Endothelial cell of umbilical vein (primary cell): ENCODE data around the gene RBPJL. TPM values are rescaled to one million over a fixed set of nuclear protein-coding genes. Genes with fewer than 3 reads are reported as not detected.

Experiments used
- BruUV-seq: library from RNA; stranded (reverse); fragments of 400-500 nt; replicated peaks from 2 replicates; lab custom pipeline; 2021; lab: Mats Ljungman, UMichigan
- CTCF ChIA-PET: fragments of 300-600, 350-600 bp; sonication (Branson Sonifier 250); formaldehyde crosslinking; loops from one replicate; lab custom pipeline; 2021; ENCODE audit warnings: antibody characterized with exemption, inconsistent platforms; lab: Charles Lee
- POLR2A ChIA-PET: fragments of 300-600, 350-600 bp; sonication (Branson Sonifier 250); formaldehyde crosslinking; loops from one replicate; lab custom pipeline; 2021; ENCODE audit warnings: antibody characterized with exemption, inconsistent platforms; lab: Charles Lee
- DNase-seq: peaks from one replicate; pipeline ENCODE4 v3.0.0-alpha.2; 2011; ENCODE audit warnings: low read depth, low spot score
- FAIRE-seq: peaks from 2 replicates; lab custom pipeline; 2011; peaks lifted over from hg19 to GRCh38; lab: Jason Lieb, UNC
- H2AFZ ChIP-seq: 2 replicates; pipeline ENCODE4 v1.6.0; 2012; ENCODE audit warnings: low read depth, low read length, control low read depth, inconsistent platforms
- H3K27ac ChIP-seq: 2 replicates; pipeline ENCODE4 v1.5.1; 2011; ENCODE audit warnings: low read depth, mild to moderate bottlenecking, control low read depth, low read length, moderate library complexity; ENCODE audit not compliant: insufficient read depth
- H3K27me3 ChIP-seq, 2 experiments: 2 replicates each; pipeline versions ENCODE4 v1.6.0 to v1.6.1; 2011; ENCODE audit warnings: low read length in 2 of 2, mixed read lengths in 1 of 2; ENCODE audit not compliant: control insufficient read depth in 2 of 2, insufficient read depth in 2 of 2
- H3K36me3 ChIP-seq, 2 experiments: 2 replicates in 1 of 2; 3 replicates in 1 of 2; pipeline ENCODE4 v1.5.1; 2011; ENCODE audit warnings: low read length in 2 of 2, mild to moderate bottlenecking in 1 of 2, moderate library complexity in 1 of 2; ENCODE audit not compliant: control insufficient read depth in 2 of 2, insufficient read depth in 2 of 2; ENCODE audit errors: extremely low read depth in 1 of 2
- H3K4me1 ChIP-seq: 3 replicates; pipeline ENCODE4 v1.5.1; 2011; ENCODE audit warnings: mild to moderate bottlenecking, low read length; ENCODE audit not compliant: control insufficient read depth, insufficient read depth; ENCODE audit errors: extremely low read depth
- H3K4me2 ChIP-seq: 2 replicates; pipeline ENCODE4 v1.6.1; 2011; ENCODE audit warnings: low read length, control low read depth, mixed read lengths; ENCODE audit not compliant: insufficient read depth
- H3K4me3 ChIP-seq, 3 experiments: fragments of 200-600 bp in 1 of 3; sonication (generic), shearing (Covaris generic) in 1 of 3; replicated peaks in 1 of 3; 2 replicates each; pipeline ENCODE4 v1.5.1; 2011 to 2016; ENCODE audit warnings: control low read depth in 3 of 3, low read length in 3 of 3, mild to moderate bottlenecking in 2 of 3, inconsistent platforms in 1 of 3, low read depth in 1 of 3, moderate library complexity in 1 of 3; ENCODE audit not compliant: insufficient read depth in 1 of 3
- H3K79me2 ChIP-seq: 2 replicates; pipeline ENCODE4 v1.6.0; 2012; ENCODE audit warnings: low read length, inconsistent platforms; ENCODE audit not compliant: control insufficient read depth, insufficient read depth
- H3K9ac ChIP-seq: replicated peaks from 2 replicates; pipeline ENCODE3; 2011; ENCODE audit warnings: low read length, control low read depth; ENCODE audit not compliant: insufficient read depth; ENCODE audit errors: extremely low read depth
- H3K9me1 ChIP-seq: replicated peaks from 3 replicates; pipeline ENCODE4 v1.6.0; 2011; ENCODE audit warnings: mild to moderate bottlenecking, low read length; ENCODE audit not compliant: control insufficient read depth, insufficient read depth; ENCODE audit errors: extremely low read depth
- H3K9me3 ChIP-seq: replicated peaks from 2 replicates; pipeline ENCODE4 v1.5.1; 2012; ENCODE audit warnings: low read length, inconsistent platforms; ENCODE audit not compliant: control insufficient read depth, insufficient read depth
- H4K20me1 ChIP-seq: replicated peaks from 2 replicates; pipeline ENCODE3; 2011; ENCODE audit warnings: mild to moderate bottlenecking, low read length; ENCODE audit not compliant: control insufficient read depth, insufficient read depth; ENCODE audit errors: extremely low read depth
- EZH2 ChIP-seq: IDR thresholded peaks from 2 replicates; pipeline ENCODE4 v1.6.1; 2012; ENCODE audit warnings: borderline replicate concordance, low read depth, mild to moderate bottlenecking, moderate library complexity, low read length, inconsistent platforms; ENCODE audit not compliant: severe bottlenecking
- FOS ChIP-seq: IDR thresholded peaks from 2 replicates; pipeline ENCODE4 v1.6.1; 2011; ENCODE audit warnings: mild to moderate bottlenecking, low read length, moderate library complexity, borderline replicate concordance; ENCODE audit not compliant: insufficient read depth
- GATA2 ChIP-seq: IDR thresholded peaks from 2 replicates; pipeline ENCODE4 v1.7.0; 2011; ENCODE audit warnings: low read depth, mild to moderate bottlenecking, moderate library complexity, mixed read lengths, low read length; ENCODE audit not compliant: insufficient read length, insufficient read depth
- JUN ChIP-seq: IDR thresholded peaks from 2 replicates; pipeline ENCODE4 v1.6.1; 2011; ENCODE audit warnings: borderline replicate concordance, low read depth; ENCODE audit not compliant: insufficient read length, insufficient read depth
- MYC ChIP-seq: IDR thresholded peaks from one replicate; pipeline ENCODE4 v1.6.1; 2011; ENCODE audit warnings: mild to moderate bottlenecking, low read depth, low read length
- POLR2A ChIP-seq: IDR thresholded peaks from 2 replicates; pipeline ENCODE4 v1.6.1; 2012; ENCODE audit warnings: low read depth, mild to moderate bottlenecking, control low read depth, low read length
- POLR2AphosphoS5 ChIP-seq: IDR thresholded peaks from 2 replicates; pipeline ENCODE4 v1.6.1; 2012; ENCODE audit warnings: low read depth, mild to moderate bottlenecking, control low read depth, low read length, moderate library complexity; ENCODE audit not compliant: insufficient read depth
- dilution Hi-C: fragments of 300-500 bp; cut with MboI; formaldehyde crosslinking; loops from one replicate; pipeline ENCODE4 v1.15.0; 2019; ENCODE audit warnings: low sequenced_read_pairs; ENCODE audit not compliant: extremely low pct_ligation_motif_present
- intact Hi-C: fragments of 100-400 bp; cut with micrococcal nuclease; formaldehyde crosslinking; loops from one replicate; pipeline ENCODE4 v1.10.0; 2022
- polyA plus RNA-seq, 4 experiments: library from polyadenylated mRNA; depleted of rRNA in 3 of 4; stranded (reverse) in 3 of 4; unstranded in 1 of 4; fragments of >200 nt; gene quantifications; 2 replicates each; pipeline versions ENCODE4 v1.2.1 to v1.2.3, GENCODE V29; 2011 to 2012; ENCODE audit warnings: missing spikeins in 1 of 4
- total RNA-seq: library from RNA; stranded (reverse); gene quantifications from 2 replicates; pipeline ENCODE4 v1.2.3, GENCODE V29; 2021
- TF ChIP-seq, protein P1 (sequence below): IDR thresholded peaks from 2 replicates; pipeline ENCODE4 v1.6.1; 2011; ENCODE audit not compliant: insufficient read depth, insufficient read length
- TF ChIP-seq, protein P2 (sequence below), 2 donors: IDR thresholded peaks; 1 replicate in 1 of 2; 2 replicates in 1 of 2; pipeline ENCODE4 v1.5.1; 2011; ENCODE audit warnings: low read length in 2 of 2, mild to moderate bottlenecking in 2 of 2, moderate library complexity in 2 of 2, control low read depth in 1 of 2, inconsistent platforms in 1 of 2, low read depth in 1 of 2; ENCODE audit not compliant: insufficient read depth in 1 of 2; ENCODE audit errors: extremely low read depth in 1 of 2

Gene RBPJL
- total and polyA plus RNA-seq, 2 donors (not counting 3 experiments of a cell fraction or from before 2014, with no cell fraction given): not detected

DNA sequence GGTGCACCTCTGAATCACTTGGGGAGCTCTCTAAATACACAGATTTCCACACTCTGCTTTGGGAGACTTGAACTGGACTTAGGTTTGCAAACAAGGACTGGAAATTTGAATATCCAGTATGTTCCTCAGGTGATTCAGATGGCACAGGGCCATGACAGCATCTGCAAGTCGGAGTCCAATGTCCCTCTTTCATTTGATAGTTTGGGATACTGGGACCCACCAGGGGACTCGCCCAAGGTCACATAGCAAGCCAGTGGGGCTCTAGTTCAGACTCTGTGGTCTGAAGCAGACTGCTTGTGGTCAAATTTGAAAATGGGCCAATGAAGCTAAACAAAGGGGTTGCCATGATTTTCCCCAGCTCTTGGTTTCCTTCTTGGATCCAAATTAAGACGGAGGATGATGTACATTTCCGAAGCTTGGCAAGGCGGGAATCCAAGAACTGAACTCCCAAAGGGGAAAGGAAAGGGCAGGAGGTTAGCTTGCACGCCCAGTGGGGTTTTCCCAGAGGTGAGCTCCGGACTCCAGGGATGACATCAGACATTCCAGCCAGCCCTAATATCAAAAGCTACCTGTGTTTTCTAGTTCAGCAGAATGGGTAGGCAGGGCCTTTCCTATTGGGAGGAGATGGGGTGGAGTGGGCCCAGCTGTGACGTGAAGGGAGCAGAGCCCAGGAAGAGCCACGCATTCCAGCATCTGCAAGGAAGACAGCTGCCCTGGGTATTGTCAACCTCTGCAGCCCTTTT is 52.9 kb downstream of the RBPJL start:
- no peaks in the 10 kb centered on the region for H3K9me1 ChIP-seq
- H3K79me2 ChIP-seq: peaks cover 9% of the 10 kb centered on the region
- H3K36me3 ChIP-seq: no peaks in the 10 kb centered on the region
- peak; percentile 30 for TF ChIP-seq JUN
- no peak for TF ChIP-seq POLR2AphosphoS5
- TF ChIP-seq, protein P1, sequence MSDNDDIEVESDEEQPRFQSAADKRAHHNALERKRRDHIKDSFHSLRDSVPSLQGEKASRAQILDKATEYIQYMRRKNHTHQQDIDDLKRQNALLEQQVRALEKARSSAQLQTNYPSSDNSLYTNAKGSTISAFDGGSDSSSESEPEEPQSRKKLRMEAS: no peak
- intact Hi-C loops (no loop called here), dilution Hi-C loops (no loop called here)
- peak overlapping the region; percentile 28 for H3K4me2 ChIP-seq
- FAIRE-seq (peak; percentile 95), DNase-seq (peak; percentile 67)
- peaks cover 45% of the 10 kb centered on the region for H3K4me1 ChIP-seq
- ChIA-PET POLR2A (interaction anchor here (0.6 to 5.6 kb wide), 4 partner anchors 11 to 78 kb away, joined by 3 to 52 read pairs (median 3); partner anchors contain the start of gene SDC4), CTCF (interaction anchor here (0.8 to 8.3 kb wide), 11 partner anchors 12 to 412 kb away, joined by 3 to 111 read pairs (median 7); partner anchors contain the start of gene SDC4)
- H3K4me3 ChIP-seq: no peak overlapping the region
- peak overlapping the region; percentile 91 for H3K27ac ChIP-seq
- no TSS peak for BruUV-seq
- no peaks in the 10 kb centered on the region for H3K9me3 ChIP-seq
- H3K27me3 ChIP-seq: no peaks in the 10 kb centered on the region
- no peaks in the 10 kb centered on the region for H4K20me1 ChIP-seq
- H2AFZ ChIP-seq: peak overlapping the region; percentile 0
- peak overlapping the region; percentile 70 for H3K9ac ChIP-seq

DNA sequence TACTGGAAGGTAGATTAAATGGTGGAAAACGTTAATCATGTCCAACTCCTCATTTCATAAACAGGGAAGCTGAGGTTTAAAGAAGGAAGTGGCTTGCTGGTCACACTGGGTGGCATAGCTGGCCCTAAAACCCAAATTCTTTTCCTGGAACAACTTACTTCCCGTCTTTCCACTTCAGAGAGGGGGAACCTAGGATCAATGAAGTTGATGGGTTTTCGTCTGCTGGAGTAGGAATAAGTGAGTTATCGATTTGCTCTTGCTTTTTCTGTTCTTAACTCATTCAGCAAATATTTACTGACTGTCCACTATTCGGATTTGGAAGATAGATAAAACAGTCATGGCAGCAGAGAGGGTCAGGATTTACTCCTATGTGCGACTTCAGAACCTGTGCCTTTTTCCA is 55.2 kb downstream of the RBPJL start:
- ChIA-PET POLR2A (interaction anchor here (5.6 kb wide), 1 partner anchor 14 kb away, joined by 52 read pairs; the partner anchor contains the start of gene SDC4), CTCF (interaction anchor here (0.7 to 8.3 kb wide), 11 partner anchors 12 to 535 kb away, joined by 3 to 111 read pairs (median 15); partner anchors contain the start of gene SDC4)
- H3K9ac ChIP-seq: no peak overlapping the region
- H3K4me3 ChIP-seq: no peak overlapping the region
- TF ChIP-seq POLR2A (no peak), FOS (no peak), MYC (no peak), POLR2AphosphoS5 (no peak), JUN (no peak), EZH2 (no peak), GATA2 (no peak)
- TF ChIP-seq, protein P1: no peak
- TF ChIP-seq, protein P2, sequence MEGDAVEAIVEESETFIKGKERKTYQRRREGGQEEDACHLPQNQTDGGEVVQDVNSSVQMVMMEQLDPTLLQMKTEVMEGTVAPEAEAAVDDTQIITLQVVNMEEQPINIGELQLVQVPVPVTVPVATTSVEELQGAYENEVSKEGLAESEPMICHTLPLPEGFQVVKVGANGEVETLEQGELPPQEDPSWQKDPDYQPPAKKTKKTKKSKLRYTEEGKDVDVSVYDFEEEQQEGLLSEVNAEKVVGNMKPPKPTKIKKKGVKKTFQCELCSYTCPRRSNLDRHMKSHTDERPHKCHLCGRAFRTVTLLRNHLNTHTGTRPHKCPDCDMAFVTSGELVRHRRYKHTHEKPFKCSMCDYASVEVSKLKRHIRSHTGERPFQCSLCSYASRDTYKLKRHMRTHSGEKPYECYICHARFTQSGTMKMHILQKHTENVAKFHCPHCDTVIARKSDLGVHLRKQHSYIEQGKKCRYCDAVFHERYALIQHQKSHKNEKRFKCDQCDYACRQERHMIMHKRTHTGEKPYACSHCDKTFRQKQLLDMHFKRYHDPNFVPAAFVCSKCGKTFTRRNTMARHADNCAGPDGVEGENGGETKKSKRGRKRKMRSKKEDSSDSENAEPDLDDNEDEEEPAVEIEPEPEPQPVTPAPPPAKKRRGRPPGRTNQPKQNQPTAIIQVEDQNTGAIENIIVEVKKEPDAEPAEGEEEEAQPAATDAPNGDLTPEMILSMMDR (IDR thresholded peaks at IDR 0.05; ENCODE audit: extremely low read depth in 1 of 2, insufficient read depth in 1 of 2, low read depth in 1 of 2, low read length in 2 of 2): no peak
- no peak for FAIRE-seq
- H3K9me3 ChIP-seq: no peaks in the 10 kb centered on the region
- peaks cover 0 to 3% of the 10 kb centered on the region in 2 experiments for H3K36me3 ChIP-seq
- DNase-seq: no peak
- peaks cover 45% of the 10 kb centered on the region for H3K4me1 ChIP-seq
- no TSS peak for BruUV-seq
- intact Hi-C loops (no loop called here), dilution Hi-C loops (no loop called here)
- no peak overlapping the region for H3K27ac ChIP-seq
- no peaks in the 10 kb centered on the region for H4K20me1 ChIP-seq
- peaks cover 12% of the 10 kb centered on the region for H3K79me2 ChIP-seq
- no peak overlapping the region for H2AFZ ChIP-seq
- no peaks in the 10 kb centered on the region for H3K27me3 ChIP-seq
- H3K4me2 ChIP-seq: no peak overlapping the region
- no peaks in the 10 kb centered on the region for H3K9me1 ChIP-seq
